Measurements from ENCODE around the gene DEGS1. TPM values are rescaled to one million over a fixed set of nuclear protein-coding genes. Genes with fewer than 3 reads are reported as not detected.

The DEGS1 gene
- total RNA-seq: 91.0 and 109 TPM in 2 replicates

GRCh38 chr1:224182866-224183590 lies at the start of gene DEGS1:
Gene DEGS1, plus strand, starts transcription at chr1:224183240. Its CDS starts 97 bp downstream, at chr1:224183337.

Other genes with a start within 250 kb of the DEGS1 start
- gene FBXO28, start 69.1 kb upstream of the DEGS1 start, total RNA-seq: 25.1 and 25.5 TPM in 2 replicates
- 10.6 and 19.7 TPM in 2 replicates for gene NVL, start 146.9 kb downstream of the DEGS1 start, total RNA-seq
- gene CNIH4, start 173.6 kb downstream of the DEGS1 start, total RNA-seq: 29.9 and 55.7 TPM in 2 replicates